Common myeloid progenitor, CD34-positive (primary cell): ENCODE data around the gene SLC9C1.

Source experiments
- CTCF ChIA-PET: fragments of 350-600 bp; sonication (Branson Sonifier 250); formaldehyde crosslinking; loops from one replicate; lab custom pipeline; 2021; ENCODE audit warnings: antibody characterized with exemption; lab: Charles Lee
- POLR2A ChIA-PET: fragments of 350-600 bp; sonication (Branson Sonifier 250); formaldehyde crosslinking; loops from one replicate; lab custom pipeline; 2021; ENCODE audit warnings: antibody characterized with exemption; lab: Charles Lee
- DNase-seq, 3 donors: peaks; one replicate each; pipeline versions ENCODE4 v3.0.0 to v3.0.0-alpha.2; 2013
- H3K27ac ChIP-seq, 2 experiments: 1 replicate in 1 of 2; 2 replicates in 1 of 2; pipeline ENCODE4 v1.7.0; 2013; ENCODE audit warnings: inconsistent platforms in 2 of 2, low read length in 2 of 2, mild to moderate bottlenecking in 2 of 2, low read depth in 1 of 2, moderate library complexity in 1 of 2; ENCODE audit not compliant: severe bottlenecking in 2 of 2, insufficient read depth in 1 of 2, poor library complexity in 1 of 2
- H3K27me3 ChIP-seq, 5 experiments: replicated peaks in 2 of 5; 1 replicate in 3 of 5; 2 replicates in 2 of 5; pipeline versions ENCODE4 v1.6.1 to v1.7.0; 2013; ENCODE audit warnings: low read length in 4 of 5, mild to moderate bottlenecking in 2 of 5, moderate library complexity in 2 of 5, inconsistent platforms in 1 of 5; ENCODE audit not compliant: insufficient read depth in 5 of 5, control insufficient read depth in 4 of 5
- H3K36me3 ChIP-seq, 4 experiments: 1 replicate in 2 of 4; 2 replicates in 2 of 4; pipeline versions ENCODE4 v1.6.1 to v1.7.0; 2013; ENCODE audit warnings: low read length in 3 of 4, control low read depth in 1 of 4, mild to moderate bottlenecking in 1 of 4; ENCODE audit not compliant: control insufficient read depth in 4 of 4, insufficient read depth in 4 of 4
- H3K4me1 ChIP-seq, 4 experiments: 1 replicate in 3 of 4; 2 replicates in 1 of 4; pipeline versions ENCODE4 v1.6.1 to v1.7.1; 2013; ENCODE audit warnings: low read length in 3 of 4, mild to moderate bottlenecking in 3 of 4, control low read depth in 1 of 4, inconsistent platforms in 1 of 4, moderate library complexity in 1 of 4; ENCODE audit not compliant: control insufficient read depth in 4 of 4, insufficient read depth in 4 of 4; ENCODE audit errors: control extremely low read depth in 1 of 4
- H3K4me3 ChIP-seq, 7 experiments: 1 replicate in 4 of 7; 2 replicates in 3 of 7; pipeline versions ENCODE4 v1.5.1 to v1.7.0; 2013; ENCODE audit warnings: mild to moderate bottlenecking in 7 of 7, low read length in 6 of 7, moderate library complexity in 6 of 7, inconsistent platforms in 2 of 7, low read depth in 2 of 7, control low read depth in 1 of 7; ENCODE audit not compliant: insufficient read depth in 4 of 7, control insufficient read depth in 1 of 7; ENCODE audit errors: extremely low read depth in 1 of 7
- H3K9me3 ChIP-seq, 5 experiments: 1 replicate in 4 of 5; 2 replicates in 1 of 5; pipeline versions ENCODE4 v1.6.1 to v1.7.1; 2013; ENCODE audit warnings: low read length in 4 of 5, mild to moderate bottlenecking in 2 of 5, inconsistent platforms in 1 of 5, low read depth in 1 of 5, moderate library complexity in 1 of 5; ENCODE audit not compliant: control insufficient read depth in 4 of 5, insufficient read depth in 2 of 5; ENCODE audit errors: control extremely low read depth in 1 of 5
- WGBS: methylation state at CpG from one replicate; pipeline ENCODE4 v1.1.5; 2013; ENCODE audit not compliant: insufficient coverage; 5-methylcytosine and 5-hydroxymethylcytosine counted together

SLC9C1 gene

GRCh38 chr3:112129925-112130637 lies 163.9 kb downstream of the SLC9C1 start:
- no peak for DNase-seq
- Histone ChIP-seq H3K27me3 (no peaks in the 10 kb centered on the region), H3K4me1 (peaks cover 20 to 73% (median 60%) of the 10 kb centered on the region in 4 experiments), H3K9me3 (no peaks in the 10 kb centered on the region), H3K27ac (no peak overlapping the region), H3K4me3 (no peak overlapping the region), H3K36me3 (no peaks in the 10 kb centered on the region)
- POLR2A ChIA-PET: no interaction called here
- 100% methylated on average over 1 of the region's 4 CpGs for WGBS
- CTCF ChIA-PET: interaction anchor here (0.5 to 1.8 kb wide), 5 partner anchors 7 to 18 kb away, joined by 3 to 6 read pairs (median 6); no protein-coding TSS in a partner anchor

GRCh38 chr3:112128843-112129727 lies 164.9 kb downstream of the SLC9C1 start:
- DNase-seq: peak; percentile 68 to 95 (median 94)
- H3K36me3 ChIP-seq: no peaks in the 10 kb centered on the region
- ChIA-PET CTCF (interaction anchor here (0.5 to 2.5 kb wide), 8 partner anchors 8 to 391 kb away, joined by 3 to 10 read pairs (median 6); no protein-coding TSS in a partner anchor), POLR2A (interaction anchor here (0.7 kb wide), 1 partner anchor 397 kb away, joined by 3 read pairs; no protein-coding TSS in a partner anchor)
- no peaks in the 10 kb centered on the region for H3K9me3 ChIP-seq
- WGBS: 71% methylated on average over 5 of the region's 7 CpGs
- H3K4me1 ChIP-seq: peaks cover 18 to 65% (median 51%) of the 10 kb centered on the region in 4 experiments
- peak overlapping the region in 1 of 7 experiments; percentile 29 for H3K4me3 ChIP-seq
- H3K27me3 ChIP-seq: no peaks in the 10 kb centered on the region
- H3K27ac ChIP-seq: peak overlapping the region; percentile 60 to 67

- ChIA-PET POLR2A (interaction anchor here (0.6 kb wide), 1 partner anchor 205 kb away, joined by 3 read pairs; the partner anchor contains the start of gene CD200), CTCF (interaction anchor here (0.7 to 2.5 kb wide), 10 partner anchors 8 to 393 kb away, joined by 3 to 10 read pairs (median 5); no protein-coding TSS in a partner anchor)
- Histone ChIP-seq H3K36me3 (peaks cover 0 to 8% (median 3%) of the 10 kb centered on the region in 4 experiments), H3K4me3 (peak overlapping the region in 3 of 7 experiments; percentile 5 to 59 (median 37)), H3K9me3 (no peaks in the 10 kb centered on the region), H3K27me3 (no peaks in the 10 kb centered on the region), H3K4me1 (peaks cover 18 to 52% (median 40%) of the 10 kb centered on the region in 4 experiments), H3K27ac (no peak overlapping the region)
- peak; percentile 25 to 74 (median 62) for DNase-seq
- 4% methylated on average over 4 of the region's 10 CpGs for WGBS
Measured at GRCh38 chr3:112127522-112128494, 166.2 kb downstream of the SLC9C1 start.

GRCh38 chr3:112126511-112126911 lies 167.5 kb downstream of the SLC9C1 start:
- Histone ChIP-seq H3K4me1 (peaks cover 21 to 55% (median 39%) of the 10 kb centered on the region in 4 experiments), H3K4me3 (peak overlapping the region in 3 of 7 experiments; percentile 13 to 59 (median 54)), H3K27me3 (no peaks in the 10 kb centered on the region), H3K27ac (peak overlapping the region in 1 of 2 experiments; percentile 68), H3K9me3 (no peaks in the 10 kb centered on the region), H3K36me3 (peaks cover 0 to 8% (median 3%) of the 10 kb centered on the region in 4 experiments)
- DNase-seq: no peak
- POLR2A ChIA-PET: no interaction called here
- 14% methylated on average over 1 of the region's 1 CpG for WGBS
- CTCF ChIA-PET: interaction anchor here (1.2 to 1.5 kb wide), 3 partner anchors 9 to 28 kb away, joined by 3 to 4 read pairs (median 3); no protein-coding TSS in a partner anchor

- Histone ChIP-seq H3K4me3 (no peak overlapping the region), H3K9me3 (no peaks in the 10 kb centered on the region), H3K4me1 (peaks cover 35 to 69% (median 52%) of the 10 kb centered on the region in 4 experiments), H3K36me3 (peaks cover 0 to 8% (median 3%) of the 10 kb centered on the region in 4 experiments), H3K27ac (no peak overlapping the region), H3K27me3 (no peaks in the 10 kb centered on the region)
- POLR2A ChIA-PET: no interaction called here
- DNase-seq: no peak
- CTCF ChIA-PET: interaction anchor here (0.6 to 2.1 kb wide), 8 partner anchors 10 to 409 kb away, joined by 3 to 8 read pairs (median 4); partner anchors contain the start of gene SLC9C1
- WGBS: 66% methylated on average over 2 of the region's 5 CpGs
Measured at GRCh38 chr3:112124907-112125607, 169.0 kb downstream of the SLC9C1 start.
